Omental fat pad (tissue), 4 donors: ENCODE data around the gene CSNK2A2. TPM values are rescaled to one million over a fixed set of nuclear protein-coding genes. Genes with fewer than 3 reads are reported as not detected.

ENCODE experiments used
- ATAC-seq: fragments of 150-250 bp; one replicate; pipeline ENCODE4 v1.9.1; 2016; ENCODE audit warnings: mild to moderate bottlenecking, moderate library complexity; ENCODE audit not compliant: low FRiP score
- DNase-seq: peaks from one replicate; pipeline ENCODE4 v3.0.0-alpha.2; 2019; ENCODE audit warnings: low spot score
- total RNA-seq, 4 donors: library from RNA; depleted of rRNA; stranded (reverse); fragments of >200 nt; gene quantifications; one replicate each; pipeline ENCODE4 v1.1.0, GENCODE V29; 2016
- TF ChIP-seq, protein P1 (sequence below), 3 donors: fragments of 450-650 bp; IDR thresholded peaks; one replicate each; pipeline ENCODE4 v1.5.1; 2016 to 2017; ENCODE audit warnings: antibody characterized with exemption in 3 of 3, mild to moderate bottlenecking in 3 of 3, moderate library complexity in 2 of 3

The CSNK2A2 gene
- total RNA-seq, 4 donors from 2014 or later: 34.4 to 48.8 (median 37.8) TPM

GRCh38 chr16:58124601-58124915, 73.3 kb downstream of the CSNK2A2 start:
- ATAC-seq (no peak), DNase-seq (no peak)
- TF ChIP-seq, protein P1, sequence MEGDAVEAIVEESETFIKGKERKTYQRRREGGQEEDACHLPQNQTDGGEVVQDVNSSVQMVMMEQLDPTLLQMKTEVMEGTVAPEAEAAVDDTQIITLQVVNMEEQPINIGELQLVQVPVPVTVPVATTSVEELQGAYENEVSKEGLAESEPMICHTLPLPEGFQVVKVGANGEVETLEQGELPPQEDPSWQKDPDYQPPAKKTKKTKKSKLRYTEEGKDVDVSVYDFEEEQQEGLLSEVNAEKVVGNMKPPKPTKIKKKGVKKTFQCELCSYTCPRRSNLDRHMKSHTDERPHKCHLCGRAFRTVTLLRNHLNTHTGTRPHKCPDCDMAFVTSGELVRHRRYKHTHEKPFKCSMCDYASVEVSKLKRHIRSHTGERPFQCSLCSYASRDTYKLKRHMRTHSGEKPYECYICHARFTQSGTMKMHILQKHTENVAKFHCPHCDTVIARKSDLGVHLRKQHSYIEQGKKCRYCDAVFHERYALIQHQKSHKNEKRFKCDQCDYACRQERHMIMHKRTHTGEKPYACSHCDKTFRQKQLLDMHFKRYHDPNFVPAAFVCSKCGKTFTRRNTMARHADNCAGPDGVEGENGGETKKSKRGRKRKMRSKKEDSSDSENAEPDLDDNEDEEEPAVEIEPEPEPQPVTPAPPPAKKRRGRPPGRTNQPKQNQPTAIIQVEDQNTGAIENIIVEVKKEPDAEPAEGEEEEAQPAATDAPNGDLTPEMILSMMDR (IDR thresholded peaks at IDR 0.05): no peak

DNA sequence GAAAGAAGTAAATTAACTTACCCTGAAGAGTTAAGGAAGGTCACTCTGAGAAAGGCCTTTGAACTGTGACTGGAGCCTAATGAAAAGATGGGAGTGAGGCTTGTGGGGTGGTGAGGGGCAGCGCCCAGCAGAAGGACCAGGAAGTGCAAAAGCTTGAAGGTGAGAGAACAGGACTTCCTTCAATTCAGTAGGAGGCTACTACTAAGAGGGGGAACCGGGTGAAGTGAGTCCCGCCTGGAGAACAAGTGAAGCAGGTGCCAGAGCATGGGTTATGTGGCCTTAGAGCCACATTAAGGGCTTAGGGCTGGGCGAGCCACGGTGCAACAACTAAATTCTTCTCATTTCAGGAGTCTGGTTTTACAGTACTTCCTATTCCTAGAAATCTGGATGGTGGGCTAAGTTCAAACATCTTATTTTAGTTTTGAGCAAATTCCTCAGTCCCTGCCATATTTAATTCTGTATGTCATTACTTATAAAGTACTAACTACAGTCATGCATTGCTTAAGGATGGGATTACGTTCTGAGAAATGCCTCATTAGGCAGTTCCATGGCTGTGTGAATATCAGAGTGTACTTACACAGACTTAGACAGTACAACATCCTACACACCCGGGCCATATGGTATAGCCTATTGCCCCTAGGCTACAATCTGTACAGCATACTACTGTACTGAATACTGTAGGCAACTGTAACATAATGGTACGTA, 73.9 kb downstream of the CSNK2A2 start:
- DNase-seq: no peak
- TF ChIP-seq, protein P1 (IDR thresholded peaks at IDR 0.05): no peak
- ATAC-seq: no peak

DNA sequence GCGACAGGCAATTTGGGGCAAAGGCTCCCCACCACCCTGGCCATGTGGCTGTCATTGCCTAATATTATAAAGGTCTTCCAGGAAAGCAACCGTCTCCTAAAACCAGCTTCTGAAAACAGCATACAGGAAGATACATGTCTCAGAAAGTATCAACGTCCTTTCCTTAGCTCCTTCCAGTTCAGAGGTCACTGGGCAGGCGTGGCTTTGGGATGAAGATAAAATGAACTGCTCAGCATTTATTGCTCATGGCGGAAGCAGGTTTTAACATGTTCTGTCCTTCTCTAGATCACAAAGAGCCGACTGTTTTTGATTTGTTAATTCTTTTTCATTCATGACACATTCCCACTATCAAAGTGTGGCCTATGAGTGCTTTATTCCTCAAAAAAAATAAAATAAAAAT, 76.8 kb downstream of the CSNK2A2 start:
- TF ChIP-seq, protein P1 (IDR thresholded peaks at IDR 0.05): no peak
- ATAC-seq (no peak), DNase-seq (no peak)

DNA sequence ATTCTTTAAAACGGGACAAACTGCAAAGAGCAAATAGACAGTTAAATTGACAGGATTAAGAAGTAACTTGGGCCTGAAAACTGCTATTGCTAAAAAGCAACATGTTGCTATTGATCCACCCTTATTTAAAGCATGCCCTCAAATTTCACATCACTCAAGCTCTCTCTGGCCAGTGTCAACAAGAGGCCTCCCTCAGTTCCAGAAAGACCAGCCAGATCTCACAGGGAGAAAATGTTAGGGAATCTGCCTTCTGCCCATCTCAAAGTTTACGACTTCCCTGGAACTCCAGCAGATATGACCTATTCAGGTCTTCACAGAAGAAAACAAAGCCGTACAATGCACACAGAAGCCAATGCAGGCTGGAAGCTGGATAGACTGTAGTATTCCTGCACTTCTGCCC, 77.7 kb downstream of the CSNK2A2 start:
- ATAC-seq: no peak
- TF ChIP-seq, protein P1 (IDR thresholded peaks at IDR 0.05): no peak
- no peak for DNase-seq

DNA sequence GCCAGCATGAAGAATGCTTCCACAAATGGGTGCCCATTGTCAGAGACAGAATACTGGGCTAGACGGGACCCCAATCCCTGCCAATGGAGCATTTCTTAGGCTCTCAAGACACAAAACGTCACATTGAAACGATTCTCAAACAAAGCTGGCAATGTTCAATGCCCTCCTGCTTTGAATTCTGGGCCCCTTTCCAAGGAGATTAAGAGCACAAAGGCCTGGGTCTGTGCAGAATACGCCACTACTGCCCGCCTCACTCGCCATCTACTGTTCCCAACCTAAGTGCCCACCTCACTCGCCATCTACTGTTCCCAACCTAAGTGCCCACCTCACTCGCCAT, 78.4 kb downstream of the CSNK2A2 start:
- TF ChIP-seq, protein P1 (IDR thresholded peaks at IDR 0.05): no peak
- DNase-seq (no peak), ATAC-seq (no peak)

GRCh38 chr16:58118801-58119508, 79.0 kb downstream of the CSNK2A2 start:
- TF ChIP-seq, protein P1 (IDR thresholded peaks at IDR 0.05): no peak
- DNase-seq: no peak
- ATAC-seq: no peak

DNA sequence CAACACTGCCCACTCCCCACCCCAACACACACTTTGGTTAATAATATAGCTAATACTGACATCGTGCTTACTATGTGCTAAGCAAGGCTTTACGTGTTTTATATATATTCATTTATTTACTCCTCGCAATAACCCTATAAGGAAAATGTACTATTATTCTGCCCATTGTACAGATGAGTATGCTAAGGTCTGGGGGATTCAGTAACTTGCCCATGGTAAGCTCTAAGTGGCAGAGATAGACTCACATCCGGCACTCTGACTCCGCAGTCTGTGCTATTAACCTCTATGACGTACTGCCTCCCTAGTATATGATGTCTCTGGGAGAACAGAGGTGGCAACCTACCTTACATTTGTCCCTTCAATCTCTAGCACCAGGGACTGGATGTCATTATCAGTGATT, 81.4 kb downstream of the CSNK2A2 start:
- DNase-seq (no peak), ATAC-seq (no peak)
- TF ChIP-seq, protein P1 (IDR thresholded peaks at IDR 0.05): no peak
